HG02759 (cell line): Measurements from ENCODE around the gene ARAP2.

Experiments
- ATAC-seq: cut with Tn5 transposase; IDR thresholded peaks from one replicate; pipeline ENCODE4 v1.9.1; 2021; ENCODE audit warnings: mild to moderate bottlenecking, moderate library complexity; ENCODE audit not compliant: unreplicated experiment

ARAP2 gene

DNA sequence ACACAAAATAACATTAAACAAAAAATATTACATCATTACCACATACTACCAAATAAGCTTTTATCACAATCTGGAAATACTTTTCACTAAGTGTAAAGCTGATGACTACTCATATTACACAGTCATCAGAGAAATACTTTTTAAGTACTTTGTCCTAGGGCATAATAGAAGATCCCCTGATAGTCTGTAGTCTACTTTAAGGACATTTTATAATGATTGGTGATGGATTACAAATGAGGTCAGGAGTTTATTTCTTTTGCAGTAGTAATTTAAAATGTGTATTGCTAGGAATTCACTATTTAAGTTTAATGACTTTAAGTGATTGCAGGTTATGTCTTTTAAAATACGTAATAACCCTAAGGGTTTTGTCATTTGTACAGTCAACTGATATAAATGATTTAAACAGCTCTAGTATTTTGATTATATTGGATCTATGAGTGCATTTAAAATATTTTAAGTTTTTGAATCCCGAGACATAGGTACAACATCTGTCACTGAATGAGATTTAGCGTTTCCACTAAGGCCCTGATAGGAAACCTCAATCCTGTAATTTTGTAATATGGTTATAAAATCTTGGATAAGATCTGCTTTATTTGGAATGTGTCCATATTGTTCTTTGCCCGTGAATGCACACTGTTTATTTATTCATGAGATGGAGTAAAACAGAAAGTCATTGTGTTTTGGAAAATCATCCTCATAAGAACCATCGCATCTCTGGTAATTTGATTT is 189.5 kb downstream of the ARAP2 start:
- no peak for ATAC-seq

DNA sequence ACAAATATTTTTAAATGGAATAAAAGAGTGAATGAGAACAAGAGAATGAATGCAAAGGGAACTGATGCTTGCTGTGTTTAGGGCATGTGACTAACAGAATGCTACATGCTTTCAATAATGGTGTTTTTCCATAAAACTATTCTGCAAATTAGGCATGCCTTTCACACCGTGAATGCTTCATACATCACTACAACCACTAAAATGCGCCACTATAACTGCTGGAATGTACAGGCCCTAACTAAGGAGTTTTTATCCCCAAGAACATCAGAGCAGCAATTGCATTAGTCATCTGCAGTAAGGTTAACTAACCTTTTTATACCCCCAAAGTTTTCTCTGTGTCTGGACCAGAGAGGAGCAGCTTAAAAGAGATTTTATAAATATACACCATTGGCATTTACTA is 190.4 kb downstream of the ARAP2 start:
- no peak for ATAC-seq

DNA sequence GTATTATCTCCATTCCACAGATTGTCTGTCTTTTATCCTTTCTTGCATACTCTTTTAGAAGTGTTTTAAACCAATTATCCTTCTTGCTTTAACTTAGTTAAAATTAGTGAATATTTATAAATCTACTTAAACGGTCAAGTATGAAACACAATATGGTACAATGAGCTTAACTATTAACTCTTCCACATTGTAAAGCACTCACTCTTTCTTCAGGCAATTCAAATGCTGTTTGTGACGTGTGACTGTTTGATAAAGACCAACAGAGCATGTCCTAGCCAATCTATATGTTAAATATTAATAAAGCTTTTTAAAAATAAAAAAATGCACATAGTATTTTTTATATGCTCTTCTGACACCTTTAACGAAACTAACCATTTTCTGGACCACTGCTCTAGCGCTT is 192.7 kb downstream of the ARAP2 start:
- no peak for ATAC-seq

DNA sequence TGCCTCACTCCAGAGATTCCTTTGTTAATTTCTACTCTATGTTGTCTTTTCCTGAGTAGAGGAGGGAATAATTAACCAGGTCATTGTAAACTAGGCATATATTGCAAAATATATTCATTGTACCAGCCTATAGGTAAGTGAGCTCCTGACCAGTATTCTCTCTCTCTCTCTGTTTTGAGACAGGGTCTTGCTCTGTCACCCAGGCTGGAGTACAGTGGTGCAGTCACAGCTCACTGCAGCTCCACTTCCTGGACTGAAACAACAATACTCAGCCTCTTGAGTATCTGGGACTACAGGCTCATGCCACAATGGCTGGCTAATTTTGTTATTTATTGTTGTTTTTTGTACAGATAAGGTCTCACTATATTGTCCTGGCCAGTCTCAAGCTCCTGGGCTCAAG is 198.3 kb downstream of the ARAP2 start:
- ATAC-seq: no peak

DNA sequence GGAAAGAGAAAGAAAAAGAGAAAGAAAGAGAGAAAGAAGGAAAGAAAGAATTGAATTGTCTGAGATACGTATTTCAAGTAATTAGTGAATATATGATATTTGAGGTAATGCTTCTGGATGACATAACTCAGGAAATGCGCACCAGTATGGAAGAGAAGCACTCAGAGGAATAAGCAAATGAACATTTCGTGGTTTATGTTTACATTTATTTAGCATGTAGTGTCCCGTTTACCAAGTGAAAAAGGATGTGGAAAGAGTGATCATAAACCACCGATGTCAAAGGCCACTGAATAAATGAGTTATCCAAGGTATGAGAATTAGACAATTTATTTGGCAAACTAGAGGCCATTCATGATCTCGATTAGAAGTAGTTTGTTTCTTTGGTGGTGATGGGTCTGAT is 200.4 kb downstream of the ARAP2 start:
- ATAC-seq: no peak

DNA sequence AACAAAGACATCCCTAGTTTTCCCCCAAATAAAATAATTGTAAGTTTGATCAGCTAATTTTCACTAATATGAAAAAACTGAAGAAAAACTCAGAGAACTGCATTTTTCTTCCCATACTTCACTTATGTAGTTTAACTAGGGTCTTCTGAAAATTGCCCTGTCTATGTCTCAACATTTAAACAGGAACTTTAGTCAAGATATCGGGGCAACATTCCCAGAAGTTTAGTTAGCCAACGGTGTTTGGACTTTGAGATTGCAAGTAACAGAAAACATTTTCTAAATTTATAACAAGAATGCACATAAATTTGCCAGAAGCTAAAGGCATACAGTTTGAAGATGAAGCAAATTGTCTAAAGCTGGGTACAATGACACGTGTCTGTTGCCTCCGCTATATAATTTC is 201.1 kb downstream of the ARAP2 start:
- no peak for ATAC-seq

DNA sequence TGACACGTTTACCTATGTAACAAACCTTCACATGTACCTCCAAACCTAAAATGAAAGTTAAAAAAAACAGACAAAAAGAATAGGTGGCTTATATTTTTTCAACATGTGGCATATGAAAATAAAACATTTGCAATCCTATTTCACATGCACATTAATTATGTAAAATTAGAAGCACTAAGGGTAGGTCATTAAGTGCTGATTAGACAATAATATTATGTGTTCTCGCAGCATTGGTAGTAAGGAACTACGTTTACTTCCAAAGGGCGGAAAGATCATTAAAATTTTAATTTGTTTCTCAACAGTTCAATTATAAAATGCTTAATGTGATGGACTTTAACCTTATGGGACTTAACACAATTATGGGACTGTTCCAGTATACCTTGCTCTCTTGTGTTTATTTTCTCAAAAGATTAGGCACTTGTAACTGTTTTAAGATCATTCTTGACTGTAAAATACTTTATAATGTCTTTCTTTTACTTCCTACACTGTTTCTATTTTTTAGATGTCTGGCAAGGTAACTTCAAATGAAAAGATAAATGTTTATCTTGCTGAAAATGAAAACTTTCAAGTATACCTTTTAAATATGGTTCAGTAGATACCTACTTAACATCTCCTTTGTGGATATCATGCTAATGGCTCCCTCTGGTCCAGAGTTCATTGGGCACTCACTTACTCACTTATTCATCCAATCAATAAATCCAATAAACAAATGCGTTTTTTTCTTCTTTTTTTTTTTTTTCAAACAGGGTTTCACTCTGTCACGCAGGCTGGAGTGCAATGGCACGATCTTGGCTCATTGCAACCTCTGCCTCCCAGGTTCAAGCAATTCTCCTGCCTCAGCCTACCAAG is 202.0 kb downstream of the ARAP2 start:
- ATAC-seq: no peak

DNA sequence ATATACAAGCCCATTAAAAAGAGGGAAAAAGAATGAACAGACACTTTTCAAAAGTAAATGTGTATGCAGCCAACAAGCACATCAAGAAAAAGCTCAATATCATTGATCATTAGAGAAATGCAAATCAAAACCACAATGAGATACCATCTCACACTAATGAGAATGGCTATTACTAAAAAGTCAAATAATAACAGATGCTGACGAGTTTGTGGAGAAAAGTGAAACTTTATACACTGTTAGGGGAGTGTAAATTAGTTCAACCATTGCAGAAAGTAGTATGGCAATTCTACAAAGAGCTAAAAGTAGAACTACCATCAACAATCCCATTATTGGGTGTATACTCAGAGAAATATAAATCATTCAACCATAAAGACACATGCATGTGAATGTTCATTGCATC is 203.0 kb downstream of the ARAP2 start:
- ATAC-seq: peak; percentile 37

DNA sequence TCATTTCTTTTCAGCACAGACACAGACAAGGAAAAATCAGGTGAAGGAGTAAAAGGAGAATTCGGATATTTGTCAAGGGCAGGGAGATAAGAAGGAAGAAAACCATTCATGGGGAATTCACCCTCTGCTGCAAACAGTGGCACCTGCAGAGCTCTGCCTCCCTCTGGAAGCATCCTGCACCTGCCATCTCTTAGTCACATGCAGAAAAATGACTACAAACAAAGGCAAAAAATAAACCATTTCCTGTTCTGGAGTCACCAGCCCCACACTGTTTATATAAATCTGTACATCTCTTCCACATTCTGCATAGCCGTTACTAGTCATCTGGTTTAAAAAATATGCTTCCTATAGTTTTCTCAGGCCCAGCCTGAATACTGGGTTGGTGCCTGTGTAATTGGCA is 205.3 kb downstream of the ARAP2 start:
- peak; percentile 53 for ATAC-seq

DNA sequence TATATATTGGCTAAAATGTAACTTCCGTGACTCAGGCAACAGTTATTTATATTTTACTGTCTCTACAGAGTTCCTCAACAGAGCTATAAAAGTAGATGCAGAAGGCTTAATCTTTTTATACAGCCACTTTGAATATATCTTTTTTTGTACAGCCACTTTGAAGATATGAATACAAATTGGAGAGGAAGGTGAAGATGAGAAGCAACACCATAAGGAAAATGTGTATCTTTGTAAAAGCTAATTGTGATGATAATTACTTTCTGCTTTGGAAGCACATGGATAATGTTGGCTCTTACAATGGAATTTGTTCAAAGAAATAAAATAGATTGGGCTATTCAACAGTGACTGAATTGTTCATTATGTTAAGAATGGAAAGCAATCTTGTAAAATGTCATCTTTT is 205.8 kb downstream of the ARAP2 start:
- ATAC-seq: no peak

DNA sequence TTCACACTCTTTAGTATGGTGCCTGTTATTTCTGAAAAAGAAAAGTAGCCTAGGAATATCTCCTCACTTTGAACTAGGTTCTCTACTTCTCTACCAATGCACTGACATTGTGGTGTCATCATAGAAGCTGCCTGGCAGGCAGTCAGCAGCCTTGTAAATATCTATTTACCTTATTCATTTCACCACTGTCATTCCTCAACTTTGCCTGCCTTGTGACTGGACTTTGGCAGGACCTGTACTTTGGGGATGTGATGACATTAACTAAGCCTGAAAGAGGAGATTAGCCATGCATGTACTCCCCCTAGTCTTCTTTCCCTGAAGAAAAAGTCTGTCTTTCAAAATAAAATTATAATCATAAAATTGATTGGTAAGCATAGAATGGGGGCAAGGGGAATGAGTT is 207.2 kb downstream of the ARAP2 start:
- no peak for ATAC-seq

DNA sequence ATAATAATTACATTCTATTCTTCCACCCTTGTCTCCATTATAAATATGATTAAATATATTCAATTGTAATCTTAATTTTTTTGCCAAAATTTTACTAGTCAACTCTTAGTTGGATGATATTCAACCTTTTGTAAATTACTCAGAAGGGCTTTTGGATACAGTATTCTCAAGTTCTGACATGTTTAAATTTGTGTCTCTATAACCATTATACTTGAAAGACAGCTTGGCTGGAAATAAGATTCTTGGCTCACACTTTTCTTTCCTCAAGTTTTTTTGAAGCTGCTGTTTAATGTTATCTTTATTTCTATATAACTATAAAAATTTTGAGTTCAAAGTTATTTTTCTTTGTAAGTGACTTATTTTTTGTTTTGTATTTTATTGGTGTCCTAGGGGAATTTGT is 214.4 kb downstream of the ARAP2 start:
- ATAC-seq: no peak

DNA sequence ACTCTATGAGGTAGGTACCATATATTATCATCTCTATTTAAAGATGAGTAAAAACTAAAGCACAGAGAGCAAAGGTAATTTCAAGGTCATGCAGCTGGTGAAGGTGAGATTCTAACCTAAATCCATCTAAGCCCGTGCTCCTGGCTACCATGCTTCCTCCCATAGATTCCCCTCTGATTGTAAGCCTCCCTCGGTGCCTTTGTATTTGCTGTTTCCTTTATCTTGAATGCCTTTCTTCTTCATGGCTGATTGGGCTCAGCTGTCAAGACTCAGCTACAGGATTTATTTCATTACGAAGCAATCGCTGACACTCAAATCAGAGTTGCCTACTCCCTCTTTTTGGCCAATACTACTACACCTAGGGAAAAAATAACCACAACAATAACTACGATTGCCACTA is 217.1 kb downstream of the ARAP2 start:
- no peak for ATAC-seq

DNA sequence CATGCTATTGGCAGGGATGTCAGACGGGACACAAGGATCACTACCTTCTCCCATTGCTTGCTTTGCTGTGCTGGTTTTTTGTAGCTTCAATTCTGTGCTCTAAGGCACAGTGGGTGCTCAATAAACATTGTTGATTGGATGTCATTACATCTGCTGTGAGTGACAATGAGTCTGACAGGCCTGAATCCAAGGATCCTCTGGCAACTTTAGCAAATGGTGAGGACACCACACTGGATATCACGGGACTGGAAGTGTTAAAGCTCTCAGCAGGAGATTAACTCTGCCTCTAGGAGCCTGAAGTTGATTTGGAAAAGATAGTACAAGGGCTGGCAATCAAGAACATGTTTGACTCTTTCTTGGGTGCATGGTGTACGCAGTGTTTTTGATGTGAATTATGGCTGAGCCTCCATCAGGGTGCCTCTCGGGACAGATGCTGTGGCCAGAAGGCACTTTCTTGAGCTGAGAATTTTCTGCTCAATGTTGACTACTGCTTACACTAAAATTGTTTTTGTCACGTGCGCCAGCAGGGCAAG is 217.9 kb downstream of the ARAP2 start:
- no peak for ATAC-seq

DNA sequence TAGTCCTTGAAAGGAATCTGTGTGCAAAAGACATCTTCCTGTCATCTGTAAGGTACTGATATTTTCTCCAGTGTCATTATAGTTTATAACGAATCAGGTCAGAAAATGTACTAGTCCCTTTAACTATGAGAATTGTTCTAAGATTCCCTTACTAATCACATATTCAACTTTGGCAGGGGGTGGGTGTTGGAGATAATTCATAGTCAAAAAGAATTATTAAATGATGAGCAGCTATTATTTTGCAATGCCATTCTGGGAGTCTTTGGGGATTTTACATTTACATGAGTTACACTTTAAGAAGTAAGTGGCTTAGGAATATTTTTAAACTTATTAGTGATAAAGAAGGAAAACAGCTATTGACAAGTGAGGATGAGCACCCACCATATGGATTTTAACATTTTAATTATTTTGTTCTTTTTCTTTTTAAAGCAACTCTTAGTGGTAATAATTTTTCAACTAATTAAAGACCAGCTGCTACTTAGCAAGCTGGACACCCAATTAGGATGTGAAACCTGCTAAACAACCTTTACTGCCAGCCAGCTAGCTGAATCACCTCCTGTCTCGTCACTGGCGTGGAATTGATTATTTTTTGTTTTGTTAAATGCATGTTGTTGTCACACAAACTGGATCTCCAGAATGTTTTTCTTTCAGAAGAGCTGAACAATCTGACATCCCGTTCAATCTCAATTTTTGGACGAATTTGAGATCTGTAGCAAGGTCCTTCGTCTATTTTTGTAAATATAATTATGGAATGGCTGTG is 219.2 kb downstream of the ARAP2 start:
- ATAC-seq: no peak

DNA sequence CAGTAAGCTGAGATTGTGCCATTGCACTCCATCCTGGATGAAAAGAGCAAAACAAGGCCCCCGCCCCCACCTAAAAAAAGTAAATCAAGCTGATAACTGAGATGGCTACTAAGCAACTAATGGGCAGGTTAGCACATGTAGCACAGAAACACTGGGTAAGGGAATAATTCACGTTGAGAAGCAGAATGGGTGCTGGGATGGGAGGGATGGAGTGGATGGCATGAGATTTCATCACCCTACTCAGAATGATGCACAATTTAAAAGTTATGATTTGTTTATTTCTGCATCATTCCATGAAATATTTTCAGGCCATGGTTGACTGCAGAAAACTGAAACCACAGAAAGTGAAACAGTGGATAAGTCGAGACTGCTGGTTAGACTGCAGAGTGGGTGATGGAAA is 224.0 kb downstream of the ARAP2 start:
- ATAC-seq: no peak
